Left renal pelvis (tissue), 4 donors: Measurements from ENCODE around the gene NOTUM. TPM values are rescaled to one million over a fixed set of nuclear protein-coding genes. Genes with fewer than 3 reads are reported as not detected.

Experiments
- DNase-seq, 4 donors: peaks; one replicate each; pipeline ENCODE4 v3.0.0-alpha.2; 2013; ENCODE audit warnings: low read depth in 4 of 4, low spot score in 3 of 4
- polyA plus RNA-seq, 4 donors: library from polyadenylated mRNA; unstranded; fragments of 120-200 nt; gene quantifications; one replicate each; pipeline ENCODE4 v1.2.1, GENCODE V29; 2013; ENCODE audit not compliant: insufficient read length in 4 of 4

NOTUM gene
- 1 to 10 TPM in 3 of 4 donors, under 1 TPM in 1; 0.30 to 3.0 (median 2.4) TPM for polyA plus RNA-seq

- no peak for DNase-seq
These were observed at the start of gene NOTUM for GRCh38 chr17:81961087-81961511. NOTUM (minus strand) TSS chr17:81961187; CDS start chr17:81960909, 278 bp downstream.

DNA sequence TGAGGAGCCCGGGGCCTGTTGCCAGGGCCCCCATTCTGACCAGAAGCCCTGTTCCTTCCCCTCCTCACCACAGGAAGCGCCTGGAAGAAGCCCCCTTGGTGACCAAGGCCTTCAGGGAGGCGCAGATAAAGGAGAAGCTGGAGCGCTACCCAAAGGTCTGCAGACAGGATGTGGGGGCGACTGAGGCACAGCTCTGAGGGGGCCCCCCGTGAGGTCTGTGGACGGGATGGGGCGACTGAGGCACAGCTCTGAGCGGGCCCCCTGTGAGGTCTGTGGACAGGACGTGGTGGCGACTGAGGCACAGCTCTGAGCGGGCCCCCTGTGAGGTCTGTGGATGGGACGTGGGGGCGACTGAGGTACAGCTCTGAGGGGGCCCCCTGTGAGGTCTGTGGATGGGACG lies 48.4 kb upstream of the NOTUM start:
- no peak for DNase-seq

DNA sequence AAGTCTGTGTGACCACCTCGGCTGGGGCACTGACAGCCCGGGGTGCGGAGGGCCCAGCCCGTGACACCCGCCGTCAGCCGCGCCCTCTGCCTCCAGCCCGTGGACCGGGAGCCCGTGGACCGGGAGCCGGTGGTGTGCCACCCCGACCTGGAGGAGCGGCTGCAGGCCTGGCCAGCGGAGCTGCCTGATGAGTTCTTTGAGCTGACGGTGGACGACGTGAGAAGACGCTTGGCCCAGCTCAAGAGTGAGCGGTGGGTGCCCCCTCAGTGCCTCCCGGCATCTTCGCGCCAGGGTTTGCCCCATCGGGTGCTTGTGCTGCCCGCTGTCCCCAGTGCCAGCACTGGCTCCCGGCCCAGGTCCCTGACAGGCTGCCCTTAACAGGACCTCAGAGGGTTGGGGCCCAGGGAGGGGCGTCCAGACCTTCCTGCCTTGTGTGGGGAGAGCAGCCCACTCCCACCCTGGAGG lies 48.0 kb upstream of the NOTUM start:
- no peak for DNase-seq

DNA sequence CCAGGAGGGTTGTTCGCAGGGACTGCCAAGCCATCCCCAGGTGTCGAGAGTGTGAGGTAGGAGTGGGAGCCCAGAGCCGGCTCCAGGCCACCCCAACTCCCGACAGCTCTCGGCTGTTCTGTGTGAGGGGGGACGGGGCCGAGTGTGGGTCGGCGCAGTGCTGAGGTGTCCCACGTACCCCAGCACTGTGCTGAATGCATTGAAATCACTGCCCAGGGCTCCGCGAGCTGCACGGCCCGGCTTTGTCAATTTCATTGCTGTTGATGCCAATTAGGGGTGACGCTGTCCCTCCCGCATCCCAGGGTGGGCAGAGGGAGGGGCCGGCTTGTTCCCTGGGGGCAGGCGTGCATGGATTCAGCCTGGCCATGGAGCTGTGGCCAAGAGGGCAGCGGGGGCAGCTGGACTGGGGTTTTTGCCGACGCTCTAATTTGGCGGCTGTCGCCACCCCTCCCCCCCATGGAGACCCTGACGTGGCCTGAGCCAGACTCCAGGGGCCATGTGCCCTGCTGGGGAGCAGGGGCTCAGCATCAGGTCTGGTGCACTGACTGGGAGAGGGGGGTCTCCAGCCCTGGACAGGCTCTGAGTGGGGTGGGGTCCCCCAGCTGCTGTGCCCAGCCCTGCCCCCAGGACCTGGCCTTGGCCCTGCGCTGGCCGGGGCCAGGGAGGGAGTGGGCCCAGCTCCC lies 47.4 kb upstream of the NOTUM start:
- no peak for DNase-seq

DNA sequence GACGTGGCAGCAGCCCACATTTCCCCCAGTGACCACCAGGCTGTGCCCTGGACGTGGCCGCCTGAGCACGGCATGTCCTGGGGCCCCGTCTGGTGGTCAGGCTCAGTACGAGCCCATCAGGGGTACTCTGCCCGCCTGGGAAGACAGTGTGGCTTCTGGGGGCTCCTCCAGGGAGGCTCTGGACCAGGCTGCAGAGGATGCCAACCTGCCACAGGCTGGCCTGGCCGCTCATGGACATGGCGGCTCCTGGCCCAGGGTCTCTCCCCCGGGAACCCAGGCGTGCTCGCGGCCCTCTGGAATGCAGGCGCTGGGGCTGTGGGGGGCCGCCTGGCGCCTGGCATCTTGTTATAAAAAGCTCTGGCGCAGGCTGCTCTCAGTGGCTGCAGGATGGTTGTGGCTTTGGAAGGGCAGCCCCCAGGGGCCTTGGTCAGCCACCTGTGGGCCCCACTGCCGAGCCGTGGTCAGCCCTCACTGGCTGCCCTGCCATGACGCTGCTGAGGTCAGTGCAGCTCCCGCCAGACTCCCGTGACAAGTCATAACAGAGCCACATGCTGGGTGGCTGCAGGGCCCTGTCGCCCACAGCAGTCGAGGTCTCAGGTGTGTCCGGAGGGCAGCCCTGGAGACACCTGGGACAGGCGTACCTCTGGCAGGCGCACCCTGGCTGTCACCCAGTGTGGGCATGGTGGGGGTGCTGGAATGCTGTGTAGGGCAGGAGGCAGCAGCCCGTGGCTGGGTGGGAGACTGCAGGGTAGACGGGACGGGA lies 46.7 kb upstream of the NOTUM start:
- DNase-seq = no peak

DNA sequence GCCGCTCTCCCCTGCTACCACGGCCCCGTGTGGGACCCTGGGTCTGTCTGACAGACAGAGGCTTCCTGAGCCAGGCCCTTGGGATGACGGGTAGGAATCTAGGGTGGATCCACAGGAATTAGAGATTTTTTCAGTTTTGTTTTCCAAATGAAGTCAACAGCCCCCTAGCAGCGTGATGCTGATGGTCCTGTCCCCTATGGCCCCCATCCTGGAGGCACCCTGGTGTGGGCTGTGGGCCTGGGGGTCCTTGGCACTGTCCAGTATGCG lies 46.2 kb upstream of the NOTUM start:
- DNase-seq = no peak

GRCh38 chr17:82006468-82007227 lies 45.7 kb upstream of the NOTUM start:
- DNase-seq = no peak

DNA sequence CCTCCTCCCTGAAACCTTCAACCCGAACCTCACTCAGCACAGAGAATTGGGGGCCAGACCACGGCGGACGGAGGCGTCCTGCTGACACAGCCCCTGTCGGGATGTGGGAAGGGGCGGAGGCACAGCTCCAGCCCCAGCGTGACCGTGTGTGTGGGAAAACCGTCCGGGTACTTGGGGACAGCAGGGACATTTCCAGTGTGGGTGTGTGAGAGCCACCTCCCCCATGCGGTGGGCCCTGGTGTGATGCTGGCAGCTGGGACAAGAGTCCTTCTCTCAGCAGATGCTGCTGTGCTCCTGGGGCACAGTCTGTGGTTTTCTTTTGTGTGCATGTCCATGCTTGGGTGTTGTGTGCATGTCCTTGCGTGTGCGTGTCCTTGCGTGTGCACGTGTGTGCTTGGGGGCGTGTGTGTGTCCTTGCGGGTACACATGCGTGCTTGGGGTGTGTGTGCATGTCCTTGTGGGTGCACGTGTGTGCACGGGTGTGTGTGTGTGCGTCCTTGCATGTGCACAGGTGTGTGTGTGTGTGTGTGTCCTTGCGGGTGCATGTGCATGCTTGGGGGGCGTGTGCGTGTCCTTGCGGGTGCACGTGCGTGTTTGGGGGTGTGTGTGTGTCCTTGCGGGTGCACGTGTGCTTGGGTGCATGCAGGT lies 44.8 kb upstream of the NOTUM start:
- DNase-seq = no peak

GRCh38 chr17:82004517-82005455 lies 43.8 kb upstream of the NOTUM start:
- no peak for DNase-seq

GRCh38 chr17:82003411-82004381 lies 42.7 kb upstream of the NOTUM start:
- no peak for DNase-seq

DNA sequence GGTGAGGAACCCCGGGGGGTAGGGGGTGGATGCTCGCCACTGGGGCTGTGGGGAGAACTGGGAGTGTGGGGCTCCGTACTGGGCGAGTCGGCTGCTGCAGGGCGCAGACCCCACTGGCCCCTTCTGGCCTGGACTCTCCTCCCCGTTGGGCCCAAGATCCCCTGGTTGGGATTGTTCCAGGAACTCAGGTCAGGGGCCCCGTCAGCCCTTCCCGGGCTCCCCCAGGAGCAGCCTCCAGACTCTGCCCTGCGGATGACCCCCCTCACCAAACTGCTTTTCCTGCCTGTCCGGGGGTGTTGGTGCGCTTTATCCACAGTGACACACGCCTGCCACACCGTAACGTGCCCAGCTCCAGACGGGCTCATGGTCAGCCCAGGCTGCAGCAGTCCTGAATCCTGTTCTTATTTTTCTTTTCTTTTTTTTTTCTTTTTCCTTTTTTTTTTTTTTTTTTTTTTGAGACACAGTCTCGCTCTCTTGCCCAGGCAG lies 40.6 kb upstream of the NOTUM start:
- DNase-seq = no peak

- DNase-seq = no peak
These were observed 40.0 kb upstream of the NOTUM start for GRCh38 chr17:82000803-82001570.

GRCh38 chr17:81999976-82000802 lies 39.2 kb upstream of the NOTUM start:
- DNase-seq = no peak

GRCh38 chr17:81999587-81999975 lies 38.6 kb upstream of the NOTUM start:
- no peak for DNase-seq

- no peak for DNase-seq
These were observed 37.9 kb upstream of the NOTUM start for GRCh38 chr17:81998691-81999438.

GRCh38 chr17:81998212-81998611 lies 37.2 kb upstream of the NOTUM start:
- DNase-seq = no peak
